ENCODE data around the gene LRRC8D.
"Not testable (repeated sequence)": the region's sequence is repeated elsewhere in the genome, so short reads cannot be mapped to it uniquely, and the experiment has no call there.

Gene LRRC8D

GRCh38 chr1:89913353-89914095 is 92.7 kb downstream of the LRRC8D start:
- DNase-seq (ENCODE audit: low read depth in 2 of 2), result no peak

- no peak for DNase-seq (ENCODE audit: low read depth in 2 of 2)
Observed at GRCh38 chr1:89917353-89917752, 96.5 kb downstream of the LRRC8D start.

- no peak for DNase-seq (ENCODE audit: low read depth in 2 of 2)
Observed at GRCh38 chr1:89918127-89918793, 97.4 kb downstream of the LRRC8D start.

- no peak for DNase-seq (ENCODE audit: low read depth in 2 of 2)
Observed at GRCh38 chr1:89918794-89919155, 97.9 kb downstream of the LRRC8D start.

- DNase-seq (ENCODE audit: low read depth in 2 of 2), result no peak
Observed at GRCh38 chr1:89919174-89919573, 98.3 kb downstream of the LRRC8D start.

- no peak for DNase-seq (ENCODE audit: low read depth in 2 of 2)
Observed at GRCh38 chr1:89922911-89923310, 102.1 kb downstream of the LRRC8D start.

- DNase-seq (ENCODE audit: low read depth in 2 of 2), result no peak
Observed at GRCh38 chr1:89923517-89923916, 102.7 kb downstream of the LRRC8D start.

- DNase-seq (ENCODE audit: low read depth in 2 of 2), result not testable (repeated sequence)
Observed at GRCh38 chr1:89924075-89924474, 103.2 kb downstream of the LRRC8D start.

GRCh38 chr1:89927049-89927448 is 106.2 kb downstream of the LRRC8D start:
- DNase-seq (ENCODE audit: low read depth in 2 of 2), result no peak

GRCh38 chr1:89927478-89927877 is 106.6 kb downstream of the LRRC8D start:
- DNase-seq (ENCODE audit: low read depth in 2 of 2), result no peak

GRCh38 chr1:89928506-89928905 is 107.7 kb downstream of the LRRC8D start:
- DNase-seq (ENCODE audit: low read depth in 2 of 2), result no peak

GRCh38 chr1:89929467-89930063 is 108.7 kb downstream of the LRRC8D start:
- no peak for DNase-seq (ENCODE audit: low read depth in 2 of 2)

GRCh38 chr1:89930579-89930978 is 109.7 kb downstream of the LRRC8D start:
- DNase-seq (ENCODE audit: low read depth in 2 of 2), result no peak

- DNase-seq (ENCODE audit: low read depth in 2 of 2), result no peak
Observed at GRCh38 chr1:89931964-89932363, 111.1 kb downstream of the LRRC8D start.

GRCh38 chr1:89932598-89933364 is 111.9 kb downstream of the LRRC8D start:
- no peak for DNase-seq (ENCODE audit: low read depth in 2 of 2)

GRCh38 chr1:89934461-89934860 is 113.6 kb downstream of the LRRC8D start:
- no peak for DNase-seq (ENCODE audit: low read depth in 2 of 2)

GRCh38 chr1:89935235-89935634 is 114.4 kb downstream of the LRRC8D start:
- no peak for DNase-seq (ENCODE audit: low read depth in 2 of 2)

GRCh38 chr1:89936694-89937093 is 115.9 kb downstream of the LRRC8D start:
- DNase-seq (ENCODE audit: low read depth in 2 of 2), result no peak

GRCh38 chr1:89938171-89939055 is 117.6 kb downstream of the LRRC8D start:
- no peak for DNase-seq (ENCODE audit: low read depth in 2 of 2)

- no peak for DNase-seq (ENCODE audit: low read depth in 2 of 2)
Observed at GRCh38 chr1:89939059-89939570, 118.3 kb downstream of the LRRC8D start.

Measured in stimulated activated CD8-positive, alpha-beta memory T cell treated with anti-CD3 and anti-CD28 coated beads, Interleukin-15, amount 100 ng/mL, for 48 hours (primary cell).